ENCODE data around the gene UBR2. TPM values are rescaled to one million over a fixed set of nuclear protein-coding genes. Genes with fewer than 3 reads are reported as not detected.

UBR2 gene
- total RNA-seq, 1 experiment from 2014 or later = 20.1 TPM

- H3K4me3 Mint-ChIP-seq (ENCODE audit: unreplicated experiment) = no peak overlapping the region
- no peak for DNase-seq (ENCODE audit: unreplicated experiment)
- intact Hi-C loops (cut with micrococcal nuclease) = loop anchor here (10.0 kb wide), 1 partner anchor 313 kb away; the partner anchor contains the start of gene RPL7L1
- no TSS peak for BruUV-seq (replicated peaks)
- POLR2A ChIA-PET = interaction anchor here (0.6 to 1.6 kb wide), 2 partner anchors 11 to 22 kb away, joined by 3 to 5 read pairs; no protein-coding TSS in a partner anchor
- no peak overlapping the region for H3K27ac Mint-ChIP-seq (ENCODE audit: low read depth, unreplicated experiment)
- no peaks in the 10 kb centered on the region for H3K9me3 Mint-ChIP-seq (ENCODE audit: unreplicated experiment)
- H3K27me3 Mint-ChIP-seq (ENCODE audit: insufficient read depth, unreplicated experiment) = no peaks in the 10 kb centered on the region
- no peak for TF ChIP-seq CTCF (IDR thresholded peaks at IDR 0.05; ENCODE audit: unreplicated experiment)
- peaks cover 6% of the 10 kb centered on the region for H3K36me3 Mint-ChIP-seq (ENCODE audit: insufficient read depth, unreplicated experiment)
- CTCF ChIA-PET = interaction anchor here (0.6 to 2.2 kb wide), 4 partner anchors 15 to 581 kb away, joined by 3 to 19 read pairs (median 3); no protein-coding TSS in a partner anchor
- H3K4me1 Mint-ChIP-seq (ENCODE audit: insufficient read depth, unreplicated experiment) = peaks cover 13% of the 10 kb centered on the region
These were observed 1.8 kb upstream of the UBR2 start for GRCh38 chr6:42561986-42562385.

GRCh38 chr6:42562788-42563405, 932 bp upstream of the UBR2 start:
- Mint-ChIP-seq H3K27ac (ENCODE audit: low read depth, unreplicated experiment) (no peak overlapping the region), H3K9me3 (ENCODE audit: unreplicated experiment) (no peaks in the 10 kb centered on the region), H3K4me3 (ENCODE audit: unreplicated experiment) (no peak overlapping the region), H3K36me3 (ENCODE audit: insufficient read depth, unreplicated experiment) (peaks cover 6% of the 10 kb centered on the region), H3K27me3 (ENCODE audit: insufficient read depth, unreplicated experiment) (no peaks in the 10 kb centered on the region), H3K4me1 (ENCODE audit: insufficient read depth, unreplicated experiment) (peaks cover 18% of the 10 kb centered on the region)
- POLR2A ChIA-PET = interaction anchor here (0.7 to 5.0 kb wide), 13 partner anchors 11 to 515 kb away, joined by 3 to 40 read pairs (median 5); partner anchors contain the start of genes C6orf132 and TRERF1
- CTCF ChIA-PET = interaction anchor here (0.6 to 3.2 kb wide), 3 partner anchors 16 to 348 kb away, joined by 3 to 20 read pairs (median 3); no protein-coding TSS in a partner anchor
- no TSS peak for BruUV-seq (replicated peaks)
- no peak for TF ChIP-seq CTCF (IDR thresholded peaks at IDR 0.05; ENCODE audit: unreplicated experiment)
- intact Hi-C loops (cut with micrococcal nuclease) = loop anchor here (10.0 kb wide), 1 partner anchor 312 kb away; the partner anchor contains the start of gene RPL7L1
- no peak for DNase-seq (ENCODE audit: unreplicated experiment)

GRCh38 chr6:42564506-42564825, 637 bp downstream of the UBR2 start:
- H3K27ac Mint-ChIP-seq (ENCODE audit: low read depth, unreplicated experiment) = peak overlapping the region; percentile 81
- BruUV-seq (replicated peaks) = no TSS peak
- H3K4me3 Mint-ChIP-seq (ENCODE audit: unreplicated experiment) = peak overlapping the region; percentile 79
- no peak for TF ChIP-seq CTCF (IDR thresholded peaks at IDR 0.05; ENCODE audit: unreplicated experiment)
- H3K9me3 Mint-ChIP-seq (ENCODE audit: unreplicated experiment) = no peaks in the 10 kb centered on the region
- POLR2A ChIA-PET = interaction anchor here (0.5 to 5.0 kb wide), 35 partner anchors 8 to 1490 kb away, joined by 3 to 40 read pairs (median 4); partner anchors contain the start of genes BYSL, C6orf132, KLC4 and KLHDC3
- H3K36me3 Mint-ChIP-seq (ENCODE audit: insufficient read depth, unreplicated experiment) = peaks cover 6% of the 10 kb centered on the region
- intact Hi-C loops (cut with micrococcal nuclease) = loop anchor here (10.0 kb wide), 1 partner anchor 310 kb away; the partner anchor contains the start of gene RPL7L1
- no peak for DNase-seq (ENCODE audit: unreplicated experiment)
- H3K4me1 Mint-ChIP-seq (ENCODE audit: insufficient read depth, unreplicated experiment) = peaks cover 18% of the 10 kb centered on the region
- H3K27me3 Mint-ChIP-seq (ENCODE audit: insufficient read depth, unreplicated experiment) = no peaks in the 10 kb centered on the region
- CTCF ChIA-PET = interaction anchor here (0.6 to 3.2 kb wide), 4 partner anchors 17 to 161 kb away, joined by 3 to 20 read pairs (median 4); no protein-coding TSS in a partner anchor
